H1 (cell line): ENCODE results near the gene ATP7B. TPM values are rescaled to one million over a fixed set of nuclear protein-coding genes. Genes with fewer than 3 reads are reported as not detected.

Source experiments
- CTCF ChIA-PET: fragments of 300-600 bp; sonication (Branson Sonifier 250); formaldehyde crosslinking; loops from one replicate; lab custom pipeline; 2021; ENCODE audit not compliant: partially characterized antibody; lab: Charles Lee
- POLR2A ChIA-PET: fragments of 300-600 bp; sonication (Branson Sonifier 250); formaldehyde crosslinking; loops from one replicate; lab custom pipeline; 2021; ENCODE audit warnings: inconsistent platforms; ENCODE audit not compliant: partially characterized antibody; lab: Charles Lee
- DNase-seq, 2 experiments: peaks; one replicate each; pipeline versions ENCODE4 v3.0.0 to v3.0.0-alpha.2; 2010 to 2022; ENCODE audit warnings: low spot score in 2 of 2, low read depth in 1 of 2, mixed read lengths in 1 of 2
- FAIRE-seq: peaks from 2 replicates; lab custom pipeline; 2011; peaks lifted over from hg19 to GRCh38; lab: Jason Lieb, UNC
- H2AFZ ChIP-seq: 2 replicates; pipeline ENCODE4 v1.8.1; 2012; ENCODE audit warnings: low read length, inconsistent platforms
- H2AK5ac ChIP-seq: 2 replicates; pipeline ENCODE4 v1.6.1; 2013; ENCODE audit warnings: low read depth, low read length
- H2BK120ac ChIP-seq: replicated peaks from 2 replicates; pipeline ENCODE3; 2013; ENCODE audit warnings: low read depth, low read length, inconsistent platforms
- H2BK12ac ChIP-seq: 2 replicates; pipeline ENCODE4 v1.6.1; 2013; ENCODE audit warnings: low read depth, low read length
- H2BK15ac ChIP-seq: 2 replicates; pipeline ENCODE4 v1.6.1; 2013; ENCODE audit warnings: low read length
- H2BK20ac ChIP-seq: 2 replicates; pipeline ENCODE4 v1.6.1; 2013; ENCODE audit warnings: low read length
- H2BK5ac ChIP-seq: 2 replicates; pipeline ENCODE4 v1.6.1; 2013; ENCODE audit warnings: low read depth, low read length
- H3K14ac ChIP-seq: 2 replicates; pipeline ENCODE4 v1.6.1; 2013; ENCODE audit warnings: inconsistent platforms; ENCODE audit not compliant: insufficient read length
- H3K18ac ChIP-seq: 2 replicates; pipeline ENCODE4 v1.6.1; 2013; ENCODE audit warnings: low read length; ENCODE audit errors: extremely low read depth
- H3K23ac ChIP-seq: 2 replicates; pipeline ENCODE4 v1.6.1; 2013; ENCODE audit warnings: inconsistent platforms; ENCODE audit not compliant: insufficient read length
- H3K23me2 ChIP-seq: 2 replicates; pipeline ENCODE4 v1.6.1; 2013; ENCODE audit warnings: low read depth, low read length
- H3K27ac ChIP-seq: 2 replicates; pipeline ENCODE4 v1.6.1; 2011; ENCODE audit warnings: low read depth, low read length, inconsistent platforms
- H3K27me3 ChIP-seq, 4 experiments: replicated peaks in 1 of 4; 1 replicate in 1 of 4; 2 replicates in 3 of 4; pipeline versions ENCODE4 v1.6.1 to v1.8.1; 2011 to 2013; ENCODE audit warnings: low read length in 3 of 4, mild to moderate bottlenecking in 3 of 4, inconsistent platforms in 2 of 4, mixed read lengths in 2 of 4, moderate library complexity in 1 of 4; ENCODE audit not compliant: control insufficient read depth in 3 of 4, insufficient read depth in 3 of 4; ENCODE audit errors: extremely low read depth in 1 of 4
- H3K36me3 ChIP-seq, 4 experiments: 2 replicates each; pipeline versions ENCODE4 v1.6.1 to v1.8.1; 2011 to 2013; ENCODE audit warnings: mild to moderate bottlenecking in 4 of 4, low read length in 3 of 4, moderate library complexity in 2 of 4, control low read depth in 1 of 4, inconsistent platforms in 1 of 4; ENCODE audit not compliant: insufficient read depth in 4 of 4, control insufficient read depth in 2 of 4
- H3K4ac ChIP-seq: replicated peaks from 2 replicates; pipeline ENCODE3; 2013; ENCODE audit warnings: low read length, low read depth, mixed read lengths, inconsistent platforms; ENCODE audit not compliant: insufficient read length
- H3K4me1 ChIP-seq, 4 experiments: replicated peaks in 1 of 4; 1 replicate in 1 of 4; 2 replicates in 3 of 4; pipeline versions ENCODE4 v1.6.1 to v1.8.1; 2011 to 2013; ENCODE audit warnings: low read length in 3 of 4, inconsistent platforms in 2 of 4, mixed read lengths in 1 of 4; ENCODE audit not compliant: insufficient read depth in 4 of 4, control insufficient read depth in 3 of 4
- H3K4me2 ChIP-seq, 2 experiments: 2 replicates each; pipeline versions ENCODE4 v1.6.1 to v1.8.1; 2011 to 2013; ENCODE audit warnings: low read depth in 2 of 2, low read length in 2 of 2, control low read depth in 1 of 2, inconsistent platforms in 1 of 2, mild to moderate bottlenecking in 1 of 2; ENCODE audit not compliant: insufficient read depth in 1 of 2
- H3K4me3 ChIP-seq, 4 experiments: fragments of 200-600, 300-600 bp in 1 of 4; sonication (generic), shearing (Covaris generic), sonication (Bioruptor Twin) in 1 of 4; 2 replicates each; pipeline versions ENCODE4 v1.5.1 to v1.8.1; 2011 to 2016; ENCODE audit warnings: low read length in 4 of 4, low read depth in 3 of 4, control low read depth in 2 of 4, inconsistent platforms in 2 of 4, mild to moderate bottlenecking in 2 of 4, mixed read lengths in 1 of 4, moderate library complexity in 1 of 4; ENCODE audit not compliant: insufficient read depth in 2 of 4; ENCODE audit errors: extremely low read depth in 1 of 4
- H3K56ac ChIP-seq: replicated peaks from 2 replicates; pipeline ENCODE3; 2013; ENCODE audit warnings: low read depth, mild to moderate bottlenecking, mixed read lengths, low read length, inconsistent platforms; ENCODE audit not compliant: insufficient read length
- H3K79me1 ChIP-seq: 2 replicates; pipeline ENCODE4 v1.6.1; 2013; ENCODE audit warnings: low read depth, low read length, control low read depth
- H3K79me2 ChIP-seq, 2 experiments: 2 replicates each; pipeline versions ENCODE4 v1.6.1 to v1.8.1; 2012 to 2013; ENCODE audit warnings: low read length in 2 of 2, mild to moderate bottlenecking in 2 of 2, inconsistent platforms in 1 of 2; ENCODE audit not compliant: insufficient read depth in 2 of 2, control insufficient read depth in 1 of 2
- H3K9ac ChIP-seq, 4 experiments: replicated peaks in 1 of 4; 1 replicate in 1 of 4; 2 replicates in 3 of 4; pipeline versions ENCODE4 v1.6.1 to v1.8.1; 2011 to 2013; ENCODE audit warnings: low read depth in 3 of 4, low read length in 3 of 4, control low read depth in 2 of 4, mild to moderate bottlenecking in 2 of 4, moderate library complexity in 2 of 4, inconsistent platforms in 1 of 4; ENCODE audit errors: extremely low read depth in 1 of 4
- H3K9me3 ChIP-seq, 2 experiments: 2 replicates each; pipeline versions ENCODE4 v1.6.1 to v1.8.1; 2012 to 2013; ENCODE audit warnings: mild to moderate bottlenecking in 2 of 2, moderate library complexity in 2 of 2, control low read depth in 1 of 2, inconsistent platforms in 1 of 2, low read depth in 1 of 2, low read length in 1 of 2, mixed read lengths in 1 of 2; ENCODE audit not compliant: insufficient read depth in 2 of 2
- H4K20me1 ChIP-seq, 2 experiments: replicated peaks in 1 of 2; 2 replicates each; pipeline versions ENCODE3 to v1.8.1; 2011 to 2013; ENCODE audit warnings: inconsistent platforms in 2 of 2, low read length in 2 of 2, mild to moderate bottlenecking in 1 of 2; ENCODE audit not compliant: insufficient read depth in 2 of 2, control insufficient read depth in 1 of 2
- H4K5ac ChIP-seq: 2 replicates; pipeline ENCODE4 v1.6.1; 2013; ENCODE audit warnings: low read length, low read depth, mixed read lengths, inconsistent platforms; ENCODE audit not compliant: insufficient read length
- H4K8ac ChIP-seq: 2 replicates; pipeline ENCODE4 v1.8.0; 2013; ENCODE audit warnings: mild to moderate bottlenecking, moderate library complexity, low read length, inconsistent platforms; ENCODE audit not compliant: insufficient read depth; ENCODE audit errors: extremely low read depth
- H4K91ac ChIP-seq: replicated peaks from 2 replicates; pipeline ENCODE3; 2013; ENCODE audit warnings: low read length, mixed read lengths, inconsistent platforms; ENCODE audit not compliant: insufficient read length
- MAX ChIP-seq: IDR thresholded peaks from 2 replicates; pipeline ENCODE4 v1.6.1; 2012; ENCODE audit warnings: inconsistent platforms
- SIRT6 ChIP-seq: IDR thresholded peaks from one replicate; pipeline ENCODE4 v1.7.1; 2012; ENCODE audit warnings: low read length, inconsistent platforms
- WGBS, 2 experiments: shearing (Covaris generic) in 1 of 2; methylation state at CpG; one replicate each; pipeline versions ENCODE4 v1.1.6 to v1.1.7; 2013 to 2015; ENCODE audit warnings: low lambda C conversion rate in 2 of 2, mixed read lengths in 2 of 2, inconsistent platforms in 1 of 2, low coverage in 1 of 2, missing lambda C conversion rate in 1 of 2; ENCODE audit not compliant: insufficient replicate concordance in 2 of 2, insufficient coverage in 1 of 2, insufficient read length in 1 of 2; ENCODE audit errors: extremely low coverage in 1 of 2, missing lambda C conversion rate in 1 of 2; 5-methylcytosine and 5-hydroxymethylcytosine counted together
- polyA plus RNA-seq, 7 experiments: library from polyadenylated mRNA; depleted of rRNA in 3 of 7; stranded (reverse) in 5 of 7; unstranded in 2 of 7; fragments of >200 nt in 5 of 7; fragments of 200-250 nt in 2 of 7; gene quantifications; 1 replicate in 5 of 7; 2 replicates in 1 of 7; 4 replicates in 1 of 7; pipeline versions ENCODE4 v1.2.1 to v1.2.3, GENCODE V29; 2011 to 2013; ENCODE audit warnings: missing spikeins in 2 of 7, mixed read lengths in 2 of 7
- total RNA-seq: library from RNA; stranded (reverse); fragmentation: NEBNext Ultra II Directional; extraction: Animal tissue kit (Norgen Biotek cat#: 25700); gene quantifications from 2 replicates; pipeline ENCODE4 v1.2.1, GENCODE V29; 2021

The ATP7B gene
- total and polyA plus RNA-seq, 2 of the 8 experiments (the other 6 are each of a cell fraction or from before 2014, with no cell fraction given) = 4.1 to 9.2 TPM

GRCh38 chr13:51995677-51996551, 15.3 kb downstream of the ATP7B start:
- H3K4me3 ChIP-seq = no peak overlapping the region
- H3K4me1 ChIP-seq = peaks cover 0 to 18% (median 13%) of the 10 kb centered on the region in 4 experiments; a peak in 5 of 7 replicates
- no peak overlapping the region for H3K56ac ChIP-seq
- H2BK120ac ChIP-seq = no peak overlapping the region
- H3K4ac ChIP-seq = no peak overlapping the region
- no peak overlapping the region for H2BK15ac ChIP-seq
- H3K79me2 ChIP-seq = no peaks in the 10 kb centered on the region
- H2BK12ac ChIP-seq = no peak overlapping the region
- H2BK20ac ChIP-seq = 0 out of 2 replicates have a peak overlapping the region, but pooled peaks have one; percentile 26
- H4K20me1 ChIP-seq = no peaks in the 10 kb centered on the region
- H2AFZ ChIP-seq = no peak overlapping the region
- POLR2A ChIA-PET = no interaction called here
- TF ChIP-seq SIRT6 = no peak
- peak; percentile 24; the same call in 1 of the 2 replicates for TF ChIP-seq MAX
- H4K91ac ChIP-seq = no peak overlapping the region
- WGBS, 2 experiments = 83% methylated on average over 9 of the region's 9 CpGs; no CpG with 5 or more reads in 1 of the 2 experiments
- H3K79me1 ChIP-seq = 0 out of 2 replicates have a peak, but pooled peaks cover 3% of the 10 kb centered on the region
- H3K9me3 ChIP-seq = no peaks in the 10 kb centered on the region
- no peak overlapping the region for H3K14ac ChIP-seq
- no peak overlapping the region for H3K18ac ChIP-seq
- DNase-seq (no peak), FAIRE-seq (no peak)
- CTCF ChIA-PET = interaction anchor here (0.8 to 1.0 kb wide), 3 partner anchors 10 to 133 kb away, joined by 3 to 4 read pairs (median 3); no protein-coding TSS in a partner anchor
- H3K27ac ChIP-seq = no peak overlapping the region
- H3K23me2 ChIP-seq = peaks cover 2% of the 10 kb centered on the region; the same call in 1 of the 2 replicates
- H3K36me3 ChIP-seq = no peaks in the 10 kb centered on the region
- H3K27me3 ChIP-seq = no peaks in the 10 kb centered on the region
- H2AK5ac ChIP-seq = no peak overlapping the region
- peak overlapping the region; percentile 38; the same call in 1 of the 2 replicates for H4K8ac ChIP-seq
- no peak overlapping the region for H3K9ac ChIP-seq
- H3K23ac ChIP-seq = no peak overlapping the region
- H3K4me2 ChIP-seq = no peak overlapping the region
- H2BK5ac ChIP-seq = 0 out of 2 replicates have a peak overlapping the region, but pooled peaks have one; percentile 5
- H4K5ac ChIP-seq = no peak overlapping the region
